Upper lobe of right lung (tissue), 1 donor: Measurements from ENCODE around the gene RBM15. TPM values are rescaled to one million over a fixed set of nuclear protein-coding genes. Genes with fewer than 3 reads are reported as not detected.

Source experiments
- ATAC-seq: fragments of 200-7000 bp; cut with Tn5 transposase; one replicate; pipeline ENCODE4 v1.9.1; 2020; ENCODE audit warnings: mild to moderate bottlenecking, moderate library complexity
- DNase-seq: peaks from one replicate; pipeline ENCODE4 v3.0.0-alpha.2; 2020
- H3K27ac ChIP-seq: fragments of 200-600 bp; one replicate; pipeline ENCODE4 v1.8.0; 2022
- H3K27me3 ChIP-seq: fragments of 200-600 bp; one replicate; pipeline ENCODE4 v1.8.0; 2022; ENCODE audit warnings: mild to moderate bottlenecking
- H3K36me3 ChIP-seq: fragments of 200-600 bp; one replicate; pipeline ENCODE4 v1.8.0; 2022
- H3K4me1 ChIP-seq: fragments of 200-600 bp; one replicate; pipeline ENCODE4 v1.8.0; 2022
- H3K4me3 ChIP-seq: fragments of 200-600 bp; one replicate; pipeline ENCODE4 v1.8.0; 2022; ENCODE audit warnings: mild to moderate bottlenecking
- H3K9me3 ChIP-seq: fragments of 200-600 bp; one replicate; pipeline ENCODE4 v1.8.0; 2022
- CTCF ChIP-seq: fragments of 200-600 bp; IDR thresholded peaks from one replicate; pipeline ENCODE4 v1.8.0; 2022; ENCODE audit warnings: antibody characterized with exemption
- intact Hi-C: fragments of 100-400 bp; cut with DNase I; formaldehyde crosslinking; loops from one replicate; pipeline ENCODE4 v1.11.0; 2022
- total RNA-seq: library from RNA; stranded (reverse); fragmentation: NEBNext Ultra II Directional; extraction: Animal tissue kit (Norgen Biotek cat#: 25700); gene quantifications from one replicate; pipeline ENCODE4 v1.2.1, GENCODE V29; 2021
- donor health status: DM: no; HTN: yes; CAD: no; lungs with severe emphysema.

Gene RBM15
- total RNA-seq, 1 donor from 2014 or later, result 22.1 TPM

- Histone ChIP-seq H3K4me1 (peaks cover 75% of the 10 kb centered on the region), H3K4me3 (no peak overlapping the region), H3K27me3 (no peaks in the 10 kb centered on the region), H3K9me3 (no peaks in the 10 kb centered on the region), H3K36me3 (peaks cover 43% of the 10 kb centered on the region), H3K27ac (no peak overlapping the region)
- ATAC-seq (no peak), DNase-seq (no peak)
- intact Hi-C loops, result no loop called here
- TF ChIP-seq CTCF, result no peak
These were observed 7.5 kb downstream of the RBM15 start for GRCh38 chr1:110346690-110347089.

- Histone ChIP-seq H3K4me1 (peaks cover 68% of the 10 kb centered on the region), H3K27ac (no peak overlapping the region), H3K27me3 (no peaks in the 10 kb centered on the region), H3K4me3 (no peak overlapping the region), H3K36me3 (peaks cover 37% of the 10 kb centered on the region), H3K9me3 (no peaks in the 10 kb centered on the region)
- TF ChIP-seq CTCF, result no peak
- no peak for DNase-seq
- intact Hi-C loops, result no loop called here
- no peak for ATAC-seq
These were observed 8.2 kb downstream of the RBM15 start for GRCh38 chr1:110347182-110347893.

GRCh38 chr1:110348050-110348449 lies 8.9 kb downstream of the RBM15 start:
- ATAC-seq (no peak), DNase-seq (no peak)
- no peak overlapping the region for H3K27ac ChIP-seq
- H3K36me3 ChIP-seq, result peaks cover 30% of the 10 kb centered on the region
- H3K27me3 ChIP-seq, result no peaks in the 10 kb centered on the region
- H3K9me3 ChIP-seq, result no peaks in the 10 kb centered on the region
- peaks cover 61% of the 10 kb centered on the region for H3K4me1 ChIP-seq
- intact Hi-C loops, result no loop called here
- no peak overlapping the region for H3K4me3 ChIP-seq
- no peak for TF ChIP-seq CTCF

- no peaks in the 10 kb centered on the region for H3K9me3 ChIP-seq
- intact Hi-C loops, result no loop called here
- no peak overlapping the region for H3K27ac ChIP-seq
- ATAC-seq (no peak), DNase-seq (no peak)
- H3K36me3 ChIP-seq, result peaks cover 27% of the 10 kb centered on the region
- peaks cover 55% of the 10 kb centered on the region for H3K4me1 ChIP-seq
- no peaks in the 10 kb centered on the region for H3K27me3 ChIP-seq
- H3K4me3 ChIP-seq, result no peak overlapping the region
- TF ChIP-seq CTCF, result no peak
These were observed 9.6 kb downstream of the RBM15 start for GRCh38 chr1:110348771-110349170.

- TF ChIP-seq CTCF, result no peak
- Histone ChIP-seq H3K27ac (no peak overlapping the region), H3K36me3 (peaks cover 23% of the 10 kb centered on the region), H3K4me1 (peaks cover 39% of the 10 kb centered on the region), H3K27me3 (no peaks in the 10 kb centered on the region), H3K4me3 (no peak overlapping the region), H3K9me3 (no peaks in the 10 kb centered on the region)
- intact Hi-C loops, result no loop called here
- DNase-seq (no peak), ATAC-seq (no peak)
These were observed 11.2 kb downstream of the RBM15 start for GRCh38 chr1:110350360-110350759.

GRCh38 chr1:110355321-110355720 lies 16.1 kb downstream of the RBM15 start:
- H3K27ac ChIP-seq, result no peak overlapping the region
- peaks cover 5% of the 10 kb centered on the region for H3K4me1 ChIP-seq
- no peak for TF ChIP-seq CTCF
- H3K27me3 ChIP-seq, result no peaks in the 10 kb centered on the region
- DNase-seq, result no peak
- H3K9me3 ChIP-seq, result no peaks in the 10 kb centered on the region
- ATAC-seq, result no peak
- H3K36me3 ChIP-seq, result peaks cover 30% of the 10 kb centered on the region
- H3K4me3 ChIP-seq, result no peak overlapping the region
- intact Hi-C loops, result no loop called here
